ENCODE data around the gene CDH8.

Gene CDH8

DNA sequence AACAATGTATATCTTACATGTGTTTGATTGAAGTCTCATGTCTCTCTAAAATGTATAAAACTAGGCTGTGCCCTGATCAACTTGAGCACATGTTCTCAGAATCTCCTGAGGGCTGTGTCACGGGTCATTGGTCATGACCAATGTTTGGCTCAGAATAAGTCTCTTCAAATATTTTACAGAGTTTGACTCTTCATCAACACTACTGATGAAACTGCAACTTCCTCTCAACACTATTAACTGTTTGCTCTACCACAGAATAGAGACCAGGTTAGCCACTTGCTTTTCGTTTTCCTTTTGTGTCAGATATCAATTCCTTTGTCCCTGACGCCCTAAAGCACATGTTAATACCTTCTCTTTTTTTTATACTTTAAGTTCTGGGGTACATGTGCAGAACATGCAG, 358.1 kb downstream of the CDH8 start:
- TF ChIP-seq, protein P1, sequence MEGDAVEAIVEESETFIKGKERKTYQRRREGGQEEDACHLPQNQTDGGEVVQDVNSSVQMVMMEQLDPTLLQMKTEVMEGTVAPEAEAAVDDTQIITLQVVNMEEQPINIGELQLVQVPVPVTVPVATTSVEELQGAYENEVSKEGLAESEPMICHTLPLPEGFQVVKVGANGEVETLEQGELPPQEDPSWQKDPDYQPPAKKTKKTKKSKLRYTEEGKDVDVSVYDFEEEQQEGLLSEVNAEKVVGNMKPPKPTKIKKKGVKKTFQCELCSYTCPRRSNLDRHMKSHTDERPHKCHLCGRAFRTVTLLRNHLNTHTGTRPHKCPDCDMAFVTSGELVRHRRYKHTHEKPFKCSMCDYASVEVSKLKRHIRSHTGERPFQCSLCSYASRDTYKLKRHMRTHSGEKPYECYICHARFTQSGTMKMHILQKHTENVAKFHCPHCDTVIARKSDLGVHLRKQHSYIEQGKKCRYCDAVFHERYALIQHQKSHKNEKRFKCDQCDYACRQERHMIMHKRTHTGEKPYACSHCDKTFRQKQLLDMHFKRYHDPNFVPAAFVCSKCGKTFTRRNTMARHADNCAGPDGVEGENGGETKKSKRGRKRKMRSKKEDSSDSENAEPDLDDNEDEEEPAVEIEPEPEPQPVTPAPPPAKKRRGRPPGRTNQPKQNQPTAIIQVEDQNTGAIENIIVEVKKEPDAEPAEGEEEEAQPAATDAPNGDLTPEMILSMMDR (IDR thresholded peaks at IDR 0.05), result no peak

- TF ChIP-seq, protein P1 (IDR thresholded peaks at IDR 0.05), result no peak
These were observed 358.5 kb downstream of the CDH8 start for GRCh38 chr16:61677776-61678175.

DNA sequence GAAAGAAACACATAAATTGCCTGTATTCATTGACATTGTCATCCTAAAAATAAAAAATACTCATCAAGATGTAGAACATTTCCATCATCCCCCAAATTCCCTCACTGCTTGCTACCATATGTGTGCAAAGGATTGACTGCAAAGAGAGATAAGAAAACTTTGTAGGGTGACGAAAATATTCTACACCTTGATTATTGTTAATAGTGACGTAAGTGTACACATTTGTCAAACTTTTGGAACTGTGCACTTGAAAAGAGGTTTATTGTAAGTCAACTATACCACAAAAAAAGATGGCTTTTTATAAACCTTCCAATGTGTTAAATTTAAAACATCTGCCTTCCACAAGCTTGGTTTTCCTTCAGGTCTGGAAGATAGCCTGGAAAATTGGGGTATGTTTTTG, 359.5 kb downstream of the CDH8 start:
- TF ChIP-seq, protein P1 (IDR thresholded peaks at IDR 0.05), result no peak

DNA sequence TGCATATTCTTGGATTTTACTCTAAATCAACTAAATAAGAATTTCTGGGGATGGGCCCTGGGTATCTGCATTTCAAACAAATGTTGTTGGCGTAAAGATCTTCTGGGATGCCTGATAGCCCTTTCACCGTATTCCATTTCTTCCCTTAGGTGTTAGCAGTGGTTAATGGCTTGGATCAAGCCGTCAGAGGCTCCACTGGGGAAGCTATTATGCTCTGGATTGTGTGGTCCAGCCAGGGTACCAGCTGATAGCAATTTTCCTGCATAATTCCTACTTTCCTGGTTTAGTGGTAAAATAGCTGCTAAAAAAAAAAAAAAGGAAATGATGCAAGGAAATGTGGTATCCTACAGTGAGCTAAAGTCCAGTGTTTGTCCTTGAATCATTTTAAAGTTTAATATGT, 365.1 kb downstream of the CDH8 start:
- TF ChIP-seq, protein P1 (IDR thresholded peaks at IDR 0.05), result no peak

GRCh38 chr16:61665512-61665911, 370.7 kb downstream of the CDH8 start:
- TF ChIP-seq, protein P1 (IDR thresholded peaks at IDR 0.05), result no peak

DNA sequence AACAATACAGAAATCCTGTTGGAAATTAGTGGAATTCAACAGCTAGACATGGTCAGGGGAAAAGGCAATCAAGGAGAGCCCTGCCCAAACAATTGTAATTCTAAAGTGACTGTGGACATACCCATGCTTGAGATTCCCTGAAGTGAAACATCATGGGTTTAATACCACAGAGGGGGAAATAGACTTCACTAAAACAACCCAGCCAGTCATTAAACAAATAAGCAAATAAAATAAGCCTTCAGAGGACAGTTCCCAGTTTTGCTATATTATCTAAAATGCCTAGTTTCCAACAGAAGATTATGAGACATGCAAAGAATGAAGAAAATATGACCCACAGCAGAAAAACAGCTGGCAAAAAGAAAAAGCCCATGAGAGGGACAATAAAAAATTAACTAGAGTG, 376.3 kb downstream of the CDH8 start:
- TF ChIP-seq, protein P1 (IDR thresholded peaks at IDR 0.05), result no peak

- TF ChIP-seq, protein P1 (IDR thresholded peaks at IDR 0.05), result no peak
These were observed 381.3 kb downstream of the CDH8 start for GRCh38 chr16:61654962-61655361.

GRCh38 chr16:61653544-61653943, 382.7 kb downstream of the CDH8 start:
- TF ChIP-seq, protein P1 (IDR thresholded peaks at IDR 0.05), result no peak
